Erythroblast (primary cell): ENCODE data around the gene DCAF15.

Source experiments
- DNase-seq, 2 experiments: peaks; one replicate each; lab custom pipeline; 2025; lab: John Stamatoyannopoulos, UW
- GATA1 ChIP-seq: IDR thresholded peaks from 2 replicates; pipeline ENCODE4 v1.6.1; 2011; ENCODE audit warnings: low read depth, mild to moderate bottlenecking, control low read depth, low read length, moderate library complexity
- POLR2A ChIP-seq: IDR thresholded peaks from 2 replicates; pipeline ENCODE4 v1.6.1; 2011; ENCODE audit warnings: mild to moderate bottlenecking, low read length

The DCAF15 gene, protein sequence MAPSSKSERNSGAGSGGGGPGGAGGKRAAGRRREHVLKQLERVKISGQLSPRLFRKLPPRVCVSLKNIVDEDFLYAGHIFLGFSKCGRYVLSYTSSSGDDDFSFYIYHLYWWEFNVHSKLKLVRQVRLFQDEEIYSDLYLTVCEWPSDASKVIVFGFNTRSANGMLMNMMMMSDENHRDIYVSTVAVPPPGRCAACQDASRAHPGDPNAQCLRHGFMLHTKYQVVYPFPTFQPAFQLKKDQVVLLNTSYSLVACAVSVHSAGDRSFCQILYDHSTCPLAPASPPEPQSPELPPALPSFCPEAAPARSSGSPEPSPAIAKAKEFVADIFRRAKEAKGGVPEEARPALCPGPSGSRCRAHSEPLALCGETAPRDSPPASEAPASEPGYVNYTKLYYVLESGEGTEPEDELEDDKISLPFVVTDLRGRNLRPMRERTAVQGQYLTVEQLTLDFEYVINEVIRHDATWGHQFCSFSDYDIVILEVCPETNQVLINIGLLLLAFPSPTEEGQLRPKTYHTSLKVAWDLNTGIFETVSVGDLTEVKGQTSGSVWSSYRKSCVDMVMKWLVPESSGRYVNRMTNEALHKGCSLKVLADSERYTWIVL

DNA sequence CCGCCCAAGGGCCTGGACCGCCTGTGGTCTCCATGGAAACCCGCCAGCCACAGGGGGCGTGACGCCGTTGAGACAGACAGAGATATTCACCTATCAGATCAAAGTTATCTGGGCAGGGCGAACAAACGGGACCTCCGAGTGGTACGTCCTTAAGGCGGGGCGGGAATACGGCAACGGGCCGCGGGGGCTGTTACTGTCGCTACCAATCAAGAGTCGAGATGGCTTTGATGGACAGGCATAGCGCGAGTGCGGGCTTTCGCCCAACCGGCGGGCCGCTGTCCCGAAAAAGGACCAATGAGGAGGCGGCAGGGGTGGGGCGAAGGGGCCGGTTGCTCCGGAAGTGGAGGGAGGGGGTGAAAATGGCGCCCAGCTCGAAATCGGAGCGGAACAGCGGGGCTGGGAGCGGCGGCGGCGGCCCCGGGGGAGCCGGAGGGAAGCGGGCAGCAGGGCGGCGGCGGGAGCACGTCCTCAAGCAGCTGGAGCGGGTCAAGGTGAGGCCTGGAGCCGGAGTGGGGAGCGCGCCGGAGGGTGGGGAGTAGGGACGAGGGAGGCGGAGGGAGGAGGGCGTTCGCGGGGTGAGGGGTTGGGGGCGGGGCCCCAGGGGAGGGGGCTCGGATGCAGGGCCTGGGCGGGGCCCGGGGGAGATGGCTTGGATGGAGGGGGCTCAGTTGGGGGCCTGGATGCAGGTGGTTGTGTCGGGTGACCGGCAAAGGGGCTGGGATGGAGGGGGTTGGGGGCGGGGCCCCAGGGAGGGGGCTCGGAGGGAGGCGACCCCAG is at the start of gene DCAF15:
DCAF15 (plus strand) TSS at position 356 of the 777 bp plus-strand sequence; CDS start at position 360, 4 bp downstream.
- TF ChIP-seq GATA1: no peak
- TF ChIP-seq POLR2A: no peak
- peak; percentile 100 for DNase-seq

DNA sequence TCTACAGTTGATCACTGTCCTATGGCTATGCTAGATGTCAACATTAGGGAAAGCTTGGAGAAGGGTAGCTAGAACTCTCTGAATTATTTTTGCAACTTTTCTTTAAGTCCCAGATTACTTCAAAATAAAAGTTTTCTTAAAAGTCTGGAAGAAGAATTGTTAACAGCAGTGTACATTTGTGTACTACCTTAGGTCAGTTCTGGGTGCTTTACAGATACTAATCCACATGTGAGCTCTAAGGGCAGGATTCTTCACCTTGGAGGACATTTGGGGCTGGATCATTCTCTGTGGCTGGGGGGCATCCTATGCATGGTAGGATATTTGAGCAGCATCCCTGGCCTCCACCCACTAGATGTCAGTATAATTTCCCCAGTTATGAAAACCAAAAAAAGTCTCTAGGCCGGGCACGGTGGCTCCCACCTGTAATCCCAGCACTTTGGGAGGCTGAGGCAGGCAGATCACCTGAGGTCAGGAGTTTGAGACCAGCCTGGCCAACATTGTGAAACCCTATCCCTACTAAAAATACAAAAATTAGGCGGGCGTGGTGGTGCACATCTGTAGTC is 49.2 kb upstream of the DCAF15 start:
- TF ChIP-seq GATA1 (no peak), POLR2A (no peak)
- peak; percentile 47 to 52 for DNase-seq

DNA sequence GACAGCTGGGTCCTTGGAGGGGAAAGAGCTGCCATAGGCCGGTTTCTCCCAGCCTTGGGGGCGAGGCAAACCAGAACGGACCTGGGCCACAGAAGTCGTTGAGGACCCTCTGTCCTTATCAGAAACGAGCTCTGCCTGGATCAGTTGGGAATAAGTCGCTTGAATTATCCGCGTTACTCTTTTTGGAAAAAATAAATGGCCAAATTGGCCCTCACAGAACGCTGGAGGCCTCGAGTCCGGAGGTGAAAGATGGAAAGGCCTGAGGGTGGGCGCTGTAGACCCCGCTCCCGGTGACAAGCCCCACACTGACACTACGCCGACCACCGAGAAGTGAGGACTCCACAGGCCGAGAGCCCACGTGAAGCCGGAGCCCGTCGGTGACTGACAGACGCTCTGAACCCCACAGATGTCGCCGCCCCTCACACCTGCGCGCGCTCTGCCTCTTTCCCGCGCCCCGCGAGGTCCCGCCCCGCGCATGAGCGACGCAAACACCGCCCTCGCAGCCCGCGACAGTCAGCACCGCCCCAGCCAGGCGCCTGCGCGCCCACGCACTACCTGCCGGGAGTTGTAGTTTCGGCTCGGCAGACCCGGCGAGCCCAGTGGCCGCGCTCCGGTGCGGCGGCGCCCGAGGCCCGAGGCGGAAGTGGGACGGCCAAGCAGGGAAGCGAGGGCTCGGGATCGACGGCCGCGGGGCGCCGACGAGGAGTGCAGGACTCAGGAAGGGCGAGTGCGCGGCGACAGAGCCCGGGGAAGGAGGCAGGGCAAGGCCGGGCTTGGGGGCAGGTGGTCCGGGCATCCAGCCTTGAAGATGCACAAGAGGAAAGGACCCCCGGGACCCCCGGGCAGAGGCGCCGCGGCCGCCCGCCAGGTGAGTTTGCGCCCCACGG is 46.4 kb upstream of the DCAF15 start, which contains the start of the genes BRME1 and CC2D1A:
BRME1 (minus strand) TSS at position 484 of the 887 bp plus-strand sequence. CDS start 1,225 bp downstream, outside the sequence.
CC2D1A (plus strand) TSS at position 568 of the 887 bp plus-strand sequence; CDS start at position 809, 241 bp downstream.
- TF ChIP-seq GATA1 (no peak), POLR2A (peak; percentile 66)

DNA sequence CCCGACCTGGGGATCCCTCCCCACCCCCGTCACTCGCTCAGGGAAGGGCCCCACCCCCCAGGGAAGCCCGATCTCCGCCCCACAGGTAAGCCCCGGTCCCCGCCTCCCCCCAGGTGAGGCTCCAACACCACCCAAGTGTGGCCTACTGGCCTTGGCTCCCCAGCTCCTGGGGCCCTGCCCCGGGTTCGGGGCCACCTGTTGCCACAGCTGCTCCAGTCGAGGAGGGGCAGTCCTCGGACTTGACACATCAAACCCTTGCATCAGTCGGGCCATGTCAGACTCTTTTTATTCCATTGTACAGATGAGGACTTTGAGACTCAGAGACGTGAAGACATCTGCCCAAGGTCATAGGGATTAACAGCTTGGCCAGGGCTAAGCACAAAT is 45.8 kb upstream of the DCAF15 start:
- peak; percentile 53 to 66 for DNase-seq
- no peak for TF ChIP-seq POLR2A
- TF ChIP-seq GATA1: no peak

More for the DNA sequence above, 46.4 kb upstream of the DCAF15 start, which contains the start of the genes BRME1 and CC2D1A:
- DNase-seq: peak; percentile 95 to 96

DNA sequence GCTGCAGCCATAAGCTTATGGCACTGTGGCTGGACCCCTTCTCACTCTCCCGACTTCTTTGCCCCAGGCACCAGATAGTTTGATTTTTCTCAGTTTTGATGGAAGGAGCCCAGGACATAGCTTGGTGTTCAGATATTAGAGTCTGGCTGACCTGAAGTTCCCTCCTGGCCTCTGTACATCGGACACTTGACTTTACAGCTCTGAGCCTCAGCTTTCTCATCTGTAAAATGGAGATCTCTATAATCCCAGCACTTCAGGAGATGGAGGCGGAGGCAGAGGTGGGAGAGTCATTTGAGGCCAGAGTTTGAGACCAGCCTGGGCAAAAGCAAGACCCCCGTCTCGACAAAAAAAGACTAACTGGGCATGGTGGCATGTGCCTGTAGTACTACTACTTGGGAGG is 45.4 kb upstream of the DCAF15 start:
- no peak for DNase-seq
- TF ChIP-seq POLR2A: no peak
- TF ChIP-seq GATA1: no peak

DNA sequence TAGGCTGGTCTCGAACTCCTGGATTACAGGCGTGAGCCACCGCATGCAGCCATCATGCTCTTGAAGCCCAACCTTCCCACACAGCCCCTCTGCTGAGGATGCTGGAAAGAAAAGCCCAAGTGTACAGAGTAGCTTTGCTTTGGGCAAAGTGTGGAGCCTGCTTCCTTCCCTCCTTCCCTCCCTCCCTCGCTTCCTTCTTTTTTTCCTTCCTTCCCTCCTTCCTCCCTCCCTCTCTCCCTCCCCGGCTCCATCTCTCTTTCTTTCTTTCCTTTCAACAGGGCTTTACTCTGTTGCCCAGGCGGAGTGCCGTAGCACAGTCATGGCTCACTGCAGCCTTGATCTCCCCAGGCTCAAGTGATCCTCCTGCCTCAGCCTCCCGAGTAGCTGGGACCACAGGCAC is 43.6 kb upstream of the DCAF15 start:
- no peak for TF ChIP-seq POLR2A
- TF ChIP-seq GATA1: no peak
- no peak for DNase-seq

DNA sequence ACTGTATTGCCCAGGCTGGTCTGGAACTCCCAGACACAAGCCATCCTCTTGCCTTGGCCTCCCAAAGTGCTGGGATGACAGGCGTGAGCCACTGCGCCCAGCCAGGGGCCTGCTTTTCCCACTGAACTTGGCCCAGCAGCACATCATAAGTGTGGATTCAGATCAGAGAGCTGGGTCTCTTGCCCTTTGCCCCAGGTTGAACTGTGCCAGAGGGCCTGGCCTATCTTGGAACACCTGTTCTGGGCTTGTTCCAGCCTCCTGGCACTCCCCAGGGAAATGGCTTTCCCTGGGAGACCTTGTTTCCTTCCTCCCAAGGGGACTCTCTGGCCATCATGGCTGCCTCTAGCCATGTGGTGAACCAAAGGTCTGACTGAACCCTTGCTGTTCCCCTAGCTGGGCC is 42.9 kb upstream of the DCAF15 start:
- TF ChIP-seq POLR2A: no peak
- no peak for TF ChIP-seq GATA1
- DNase-seq: no peak

DNA sequence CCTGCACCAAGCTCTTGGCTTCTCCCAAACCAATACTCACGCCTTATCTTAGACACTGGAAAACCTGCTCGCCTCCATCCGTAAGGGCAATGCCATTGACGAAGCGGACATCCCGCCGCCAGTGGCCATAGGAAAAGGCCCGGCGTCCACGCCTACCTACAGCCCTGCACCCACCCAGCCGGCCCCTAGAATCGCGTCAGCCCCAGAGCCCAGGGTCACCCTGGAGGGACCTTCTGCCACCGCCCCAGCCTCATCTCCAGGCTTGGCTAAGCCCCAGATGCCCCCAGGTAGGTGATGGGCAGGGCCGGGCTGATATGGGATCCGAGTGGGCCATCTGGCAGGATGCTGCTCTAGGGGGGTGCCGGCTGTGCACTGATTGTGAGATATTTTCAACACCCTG is 39.0 kb upstream of the DCAF15 start:
- DNase-seq: no peak
- TF ChIP-seq GATA1: no peak
- no peak for TF ChIP-seq POLR2A

DNA sequence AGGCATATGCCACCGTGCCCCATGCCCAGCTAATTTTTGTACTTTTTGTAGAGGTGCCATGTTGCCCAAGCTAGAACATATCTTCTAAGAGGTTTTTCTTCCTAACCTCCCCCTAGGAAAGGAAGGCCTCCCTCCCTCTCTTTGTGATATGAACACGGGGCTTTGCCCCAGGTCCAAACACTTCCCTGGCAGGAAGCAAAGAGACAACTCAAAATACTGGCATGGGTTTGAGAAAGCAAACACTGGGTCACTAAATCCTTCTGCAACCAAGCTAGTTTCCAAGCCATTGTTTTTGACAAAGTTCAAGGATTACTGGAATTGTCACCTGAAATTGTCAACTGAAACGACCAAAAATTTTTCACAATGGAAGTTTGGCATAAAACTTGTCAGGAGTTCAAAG is 37.5 kb upstream of the DCAF15 start:
- DNase-seq: no peak
- TF ChIP-seq POLR2A (no peak), GATA1 (no peak)

DNA sequence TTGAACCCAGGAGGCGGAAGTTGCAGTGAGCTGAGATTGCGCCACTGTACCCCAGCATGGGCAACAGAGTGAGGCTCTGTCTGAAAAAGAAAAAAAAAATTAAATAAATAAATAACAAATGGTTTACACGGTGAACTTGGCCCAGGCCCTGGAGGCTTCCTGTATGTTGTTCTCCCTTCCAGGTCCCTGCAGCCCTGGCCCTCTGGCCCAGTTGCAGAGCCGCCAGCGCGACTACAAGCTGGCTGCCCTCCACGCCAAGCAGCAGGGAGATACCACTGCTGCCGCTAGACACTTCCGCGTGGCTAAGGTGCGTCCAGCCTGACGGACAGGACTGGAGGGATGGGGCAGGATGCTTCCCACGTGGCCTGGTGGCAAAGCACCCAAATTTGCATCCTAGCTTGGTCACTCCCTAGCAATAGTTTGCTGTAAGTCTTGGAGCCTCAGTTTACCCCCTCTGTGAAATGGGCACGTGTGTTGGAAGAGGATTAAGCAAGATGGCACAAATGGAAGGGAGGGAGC is 34.4 kb upstream of the DCAF15 start:
- TF ChIP-seq POLR2A (no peak), GATA1 (no peak)
- DNase-seq: no peak

DNA sequence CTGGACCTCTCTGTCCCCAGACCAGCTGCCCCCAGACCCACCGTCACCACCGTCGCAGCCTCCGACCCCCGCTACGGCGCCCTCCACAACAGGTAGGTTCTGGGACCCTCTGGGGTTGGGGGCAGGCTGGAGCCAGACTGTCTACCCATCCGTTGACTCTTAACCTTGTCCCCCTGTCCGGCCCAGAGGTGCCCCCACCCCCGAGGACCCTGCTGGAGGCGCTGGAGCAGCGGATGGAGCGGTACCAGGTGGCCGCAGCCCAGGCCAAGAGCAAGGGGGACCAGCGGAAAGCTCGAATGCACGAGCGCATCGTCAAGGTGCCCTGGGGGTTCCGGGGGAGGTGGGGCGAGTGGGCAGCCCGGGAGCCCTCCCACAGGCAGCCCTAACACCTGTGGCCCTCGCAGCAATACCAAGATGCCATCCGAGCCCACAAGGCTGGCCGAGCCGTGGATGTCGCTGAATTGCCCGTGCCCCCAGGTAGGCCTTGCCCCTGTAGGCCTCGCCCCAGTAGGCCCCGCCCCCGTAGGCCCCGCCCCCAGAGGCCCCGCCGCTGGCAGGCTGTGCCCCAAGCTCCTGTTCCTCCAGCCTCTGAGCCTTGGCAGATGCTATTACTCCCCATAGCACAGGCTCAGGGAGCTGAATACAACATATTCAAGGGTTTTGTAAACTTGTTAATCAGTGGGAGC is 33.4 kb upstream of the DCAF15 start:
- TF ChIP-seq GATA1: no peak
- TF ChIP-seq POLR2A: no peak
- DNase-seq: no peak

DNA sequence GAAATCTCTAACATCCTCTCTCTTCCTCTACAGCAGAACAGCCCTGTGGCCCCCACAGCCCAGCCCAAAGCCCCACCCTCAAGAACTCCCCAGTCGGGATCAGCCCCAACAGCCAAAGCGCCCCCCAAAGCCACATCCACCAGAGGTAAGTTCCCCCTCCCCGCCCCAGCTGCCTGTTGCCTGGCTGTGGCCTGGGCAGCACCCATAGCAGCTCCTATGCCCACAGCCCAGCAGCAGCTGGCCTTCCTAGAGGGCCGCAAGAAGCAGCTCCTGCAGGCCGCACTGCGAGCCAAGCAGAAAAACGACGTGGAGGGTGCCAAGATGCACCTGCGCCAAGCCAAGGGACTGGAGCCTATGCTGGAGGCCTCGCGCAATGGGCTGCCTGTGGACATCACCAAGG is 31.8 kb upstream of the DCAF15 start:
- no peak for TF ChIP-seq GATA1
- no peak for TF ChIP-seq POLR2A
- DNase-seq: no peak
